Lower leg skin (tissue), 4 donors: ENCODE measurements around the gene SIVA1. TPM values are rescaled to one million over a fixed set of nuclear protein-coding genes. Genes with fewer than 3 reads are reported as not detected.

ENCODE experiments used
- DNase-seq, 2 donors: peaks; one replicate each; pipeline ENCODE4 v3.0.0-alpha.2; 2019; ENCODE audit warnings: low spot score in 2 of 2
- H3K4me3 ChIP-seq: fragments of 200-600 bp; sonication (generic); 2 replicates; pipeline ENCODE4 v1.5.1; 2017; ENCODE audit warnings: mild to moderate bottlenecking, low read depth; ENCODE audit not compliant: poor library complexity, severe bottlenecking
- POLR2A ChIP-seq, 2 donors: fragments of 450-650 bp; IDR thresholded peaks; one replicate each; pipeline ENCODE4 v1.6.1; 2016 to 2017; ENCODE audit warnings: antibody characterized with exemption in 2 of 2, mild to moderate bottlenecking in 1 of 2, moderate library complexity in 1 of 2
- WGBS, 2 donors: methylation state at CpG; one replicate each; pipeline ENCODE4 v1.1.5; 2018; 5-methylcytosine and 5-hydroxymethylcytosine counted together
- intact Hi-C: fragments of 100-400 bp; cut with DNase I; formaldehyde crosslinking; loops from one replicate; pipeline ENCODE4 v1.15.0; 2023; ENCODE audit warnings: low total_unique reads
- total RNA-seq, 4 donors: library from RNA; depleted of rRNA; stranded (reverse); fragments of >200 nt; gene quantifications; one replicate each; pipeline ENCODE4 v1.1.0, GENCODE V29; 2016
- TF ChIP-seq, protein P1 (sequence below), 3 donors: fragments of 450-650 bp; IDR thresholded peaks; one replicate each; pipeline ENCODE4 v1.5.1; 2016; ENCODE audit warnings: antibody characterized with exemption in 3 of 3, mild to moderate bottlenecking in 3 of 3, moderate library complexity in 2 of 3

The SIVA1 gene
- total RNA-seq, 4 donors from 2014 or later = 162 to 174 (median 168) TPM

DNA sequence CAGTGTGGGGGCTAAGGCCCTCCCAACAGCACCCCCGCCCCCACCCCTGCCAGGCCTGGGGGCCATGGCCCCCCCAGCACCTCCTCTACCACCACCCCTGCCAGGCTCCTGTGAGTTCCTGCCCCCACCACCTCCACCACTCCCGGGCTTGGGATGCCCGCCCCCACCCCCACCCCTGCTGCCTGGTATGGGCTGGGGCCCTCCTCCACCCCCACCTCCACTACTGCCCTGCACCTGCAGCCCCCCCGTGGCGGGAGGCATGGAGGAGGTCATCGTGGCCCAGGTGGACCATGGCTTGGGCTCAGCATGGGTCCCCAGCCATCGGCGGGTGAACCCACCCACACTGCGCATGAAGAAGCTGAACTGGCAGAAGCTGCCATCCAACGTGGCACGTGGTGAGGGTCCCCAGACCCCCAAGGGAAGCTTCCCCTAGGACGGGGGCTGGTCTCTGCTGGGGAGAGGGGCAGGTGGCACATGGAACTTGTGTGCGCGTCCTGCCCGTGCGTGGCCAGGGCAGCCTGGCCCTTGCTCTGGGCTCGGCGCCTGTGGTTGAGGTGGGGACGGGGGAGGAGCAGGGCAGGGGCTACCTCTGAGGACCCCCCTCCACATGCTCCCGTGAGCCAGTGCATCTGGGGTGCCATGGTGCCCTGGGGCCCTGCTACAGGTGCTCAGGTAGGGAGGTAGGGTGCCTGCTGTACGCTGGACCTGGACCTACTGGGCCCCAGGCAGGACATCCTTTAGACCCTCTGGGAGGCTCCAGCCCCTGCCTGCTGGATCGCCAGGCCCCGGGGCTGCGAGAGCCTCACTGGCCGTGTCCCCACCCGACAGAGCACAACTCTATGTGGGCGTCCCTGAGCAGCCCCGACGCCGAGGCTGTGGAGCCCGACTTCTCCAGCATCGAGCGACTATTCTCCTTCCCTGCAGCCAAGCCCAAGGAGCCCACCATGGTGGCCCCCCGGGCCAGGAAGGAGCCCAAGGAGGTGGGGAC is 45.0 kb upstream of the SIVA1 start:
- no peak overlapping the region for H3K4me3 ChIP-seq
- TF ChIP-seq POLR2A (IDR thresholded peaks at IDR 0.05) = no peak
- 65 to 80% methylated on average over 13 to 15 of the region's 34 CpGs for WGBS, 2 donors
- DNase-seq = no peak
- intact Hi-C loops = loop anchor here (2.0 kb wide), 1 partner anchor 57 kb away; no protein-coding TSS in a partner anchor

DNA sequence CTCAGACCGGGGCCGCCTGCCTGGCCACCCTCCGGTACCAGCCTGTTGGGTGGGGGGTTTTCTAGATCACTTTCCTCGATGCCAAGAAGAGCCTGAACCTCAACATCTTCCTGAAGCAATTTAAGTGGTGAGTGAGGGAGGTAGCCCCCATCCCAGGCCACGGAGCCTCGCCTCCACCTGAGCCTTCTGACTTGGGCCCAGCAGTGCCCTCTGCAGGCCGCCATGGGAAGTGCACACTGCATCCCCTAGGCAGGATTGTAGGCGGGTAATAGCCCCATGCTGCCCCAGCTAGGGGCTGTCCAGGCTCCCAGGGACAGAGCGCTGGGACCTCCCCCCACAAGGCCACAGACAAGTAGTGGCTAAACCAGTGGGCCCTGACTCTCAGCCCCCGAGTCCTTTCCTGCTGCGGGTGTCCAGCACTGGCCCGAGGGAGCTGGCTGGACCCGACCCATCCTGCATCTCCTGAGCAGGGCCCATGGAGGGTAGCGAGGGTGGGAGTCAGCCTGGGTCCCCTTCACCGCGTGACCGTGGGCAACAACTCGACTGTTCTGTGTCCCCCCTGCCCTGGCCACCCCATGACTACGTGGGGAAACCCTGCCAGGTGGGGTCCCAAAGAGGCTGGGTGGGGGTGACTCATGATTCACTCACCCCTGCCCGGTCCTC is 44.2 kb upstream of the SIVA1 start:
- TF ChIP-seq, protein P1, sequence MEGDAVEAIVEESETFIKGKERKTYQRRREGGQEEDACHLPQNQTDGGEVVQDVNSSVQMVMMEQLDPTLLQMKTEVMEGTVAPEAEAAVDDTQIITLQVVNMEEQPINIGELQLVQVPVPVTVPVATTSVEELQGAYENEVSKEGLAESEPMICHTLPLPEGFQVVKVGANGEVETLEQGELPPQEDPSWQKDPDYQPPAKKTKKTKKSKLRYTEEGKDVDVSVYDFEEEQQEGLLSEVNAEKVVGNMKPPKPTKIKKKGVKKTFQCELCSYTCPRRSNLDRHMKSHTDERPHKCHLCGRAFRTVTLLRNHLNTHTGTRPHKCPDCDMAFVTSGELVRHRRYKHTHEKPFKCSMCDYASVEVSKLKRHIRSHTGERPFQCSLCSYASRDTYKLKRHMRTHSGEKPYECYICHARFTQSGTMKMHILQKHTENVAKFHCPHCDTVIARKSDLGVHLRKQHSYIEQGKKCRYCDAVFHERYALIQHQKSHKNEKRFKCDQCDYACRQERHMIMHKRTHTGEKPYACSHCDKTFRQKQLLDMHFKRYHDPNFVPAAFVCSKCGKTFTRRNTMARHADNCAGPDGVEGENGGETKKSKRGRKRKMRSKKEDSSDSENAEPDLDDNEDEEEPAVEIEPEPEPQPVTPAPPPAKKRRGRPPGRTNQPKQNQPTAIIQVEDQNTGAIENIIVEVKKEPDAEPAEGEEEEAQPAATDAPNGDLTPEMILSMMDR (IDR thresholded peaks at IDR 0.05) = peak in 2 of 3 donors; percentile 5 to 84
- no peak for TF ChIP-seq POLR2A (IDR thresholded peaks at IDR 0.05)
- intact Hi-C loops = loop anchor here (2.0 kb wide), 1 partner anchor 58 kb away; no protein-coding TSS in a partner anchor
- no peak overlapping the region for H3K4me3 ChIP-seq
- WGBS, 2 donors = 55 to 57% methylated on average over 17 to 19 of the region's 20 CpGs
- DNase-seq = peak in 1 of 2 donors; percentile 94

DNA sequence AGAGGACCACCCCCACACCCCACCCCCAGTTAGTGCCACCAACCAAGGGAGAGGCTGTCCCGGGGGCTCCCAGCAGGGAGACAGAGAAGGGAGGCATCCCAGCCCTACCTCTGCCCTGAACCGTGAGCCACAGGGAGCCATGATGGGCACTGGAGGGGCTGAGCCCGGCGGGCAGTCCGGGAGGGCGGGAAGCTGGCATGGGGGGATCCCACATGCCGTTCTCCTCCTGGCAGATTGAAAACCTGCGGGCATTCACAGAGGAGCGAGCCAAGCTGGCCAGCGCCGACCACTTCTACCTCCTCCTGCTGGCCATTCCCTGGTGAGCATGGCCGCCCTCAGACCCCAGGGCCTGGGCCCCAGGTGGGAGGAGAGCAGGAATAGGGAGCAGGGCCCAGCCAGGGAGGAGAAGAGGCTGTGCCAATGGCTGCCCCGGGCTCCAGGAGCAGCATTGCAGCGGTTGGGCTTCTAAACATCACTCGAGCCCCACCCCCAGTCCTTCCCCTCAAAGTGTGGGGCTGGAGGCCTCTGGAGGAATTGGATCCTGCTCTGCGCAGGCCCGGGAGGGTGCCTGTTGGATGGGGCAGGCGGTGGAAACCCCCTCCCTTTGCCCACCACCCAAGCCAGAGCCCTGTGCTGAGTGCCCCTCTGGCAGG is 43.4 kb upstream of the SIVA1 start:
- no peak for TF ChIP-seq POLR2A (IDR thresholded peaks at IDR 0.05)
- TF ChIP-seq, protein P1 (IDR thresholded peaks at IDR 0.05) = no peak
- intact Hi-C loops = loop anchor here (2.0 kb wide), 1 partner anchor 59 kb away; no protein-coding TSS in a partner anchor
- 79% methylated on average over 18 of the region's 18 CpGs for WGBS, 2 donors
- H3K4me3 ChIP-seq = no peak overlapping the region
- DNase-seq = no peak

- DNase-seq = no peak
- no peak overlapping the region for H3K4me3 ChIP-seq
- WGBS, 2 donors = 90 to 95% methylated on average over 33 to 34 of the region's 34 CpGs
- intact Hi-C loops = no loop called here
- TF ChIP-seq, protein P1 (IDR thresholded peaks at IDR 0.05) = no peak
- no peak for TF ChIP-seq POLR2A (IDR thresholded peaks at IDR 0.05)
Measured at GRCh38 chr14:104710071-104710735, 42.7 kb upstream of the SIVA1 start.

GRCh38 chr14:104712881-104713734 is 39.8 kb upstream of the SIVA1 start:
- DNase-seq = no peak
- no peak overlapping the region for H3K4me3 ChIP-seq
- no peak for TF ChIP-seq POLR2A (IDR thresholded peaks at IDR 0.05)
- TF ChIP-seq, protein P1 (IDR thresholded peaks at IDR 0.05) = no peak
- intact Hi-C loops = no loop called here
- 88% methylated on average over 30 to 35 of the region's 40 CpGs for WGBS, 2 donors
